ENCODE measurements around the gene MAP3K8. TPM values are rescaled to one million over a fixed set of nuclear protein-coding genes. Genes with fewer than 3 reads are reported as not detected.

MAP3K8 gene
- total RNA-seq (2022; extraction: Qiagen RNA extraction; ENCODE audit: low read depth), result 13.0 to 18.0 TPM (median 14.2 TPM) in 5 replicates

GRCh38 chr10:30433730-30434272, at the start of gene MAP3K8:
Gene MAP3K8, plus strand, starts transcription at chr10:30434184. Its CDS starts 4,755 bp downstream, at chr10:30438939.

Other genes starting within 250 kb of the MAP3K8 start
- gene MTPAP, start 84.9 kb upstream of the MAP3K8 start, total RNA-seq (2022; extraction: Qiagen RNA extraction; ENCODE audit: low read depth), result 14.5 to 29.0 TPM (median 24.4 TPM) in 5 replicates
- gene LYZL2, start 195.6 kb downstream of the MAP3K8 start, total RNA-seq (2022; extraction: Qiagen RNA extraction; ENCODE audit: low read depth), result not detected in 5 replicates

Data from A549 treated with GW870086 at 1 μM for 4 hours (cell line).